GM23248 (cell line): ENCODE data around the gene ZNF785.

Experiments
- EZH2 ChIP-seq: fragments of 200-600 bp; sonication (generic); IDR thresholded peaks from 2 replicates; pipeline ENCODE4 v1.6.1; 2018; ENCODE audit warnings: antibody characterized with exemption, mild to moderate bottlenecking; ENCODE audit not compliant: insufficient read depth, poor library complexity, severe bottlenecking
- EZH2phosphoT487 ChIP-seq: fragments of 200-600 bp; sonication (generic); IDR thresholded peaks from 2 replicates; pipeline ENCODE4 v1.6.1; 2018; ENCODE audit warnings: antibody characterized with exemption, moderate library complexity, mild to moderate bottlenecking, low read depth; ENCODE audit not compliant: insufficient read depth

GRCh38 chr16:30585022-30585399 is 486 bp downstream of the ZNF785 start:
- TF ChIP-seq EZH2phosphoT487 (no peak), EZH2 (no peak)
